Astrocyte of the cerebellum (primary cell): ENCODE measurements around the gene RHOBTB3.

Experiments used
- DNase-seq: peaks from one replicate; pipeline ENCODE4 v3.0.0-alpha.2; 2011; ENCODE audit warnings: low read depth
- H3K4me3 ChIP-seq: 2 replicates; pipeline ENCODE4 v1.5.1; 2011; ENCODE audit warnings: mild to moderate bottlenecking, low read depth, low read length, moderate library complexity
- CTCF ChIP-seq: IDR thresholded peaks from 2 replicates; pipeline ENCODE4 v1.5.1; 2012; ENCODE audit warnings: low read length, low read depth, moderate library complexity, mild to moderate bottlenecking; ENCODE audit errors: missing control alignments
- in situ Hi-C: cut with HindIII; loops from 2 replicates; pipeline ENCODE4 v1.10.0; 2017; ENCODE audit warnings: low sequenced_read_pairs

The RHOBTB3 gene

GRCh38 chr5:95768731-95769130, 37.6 kb downstream of the RHOBTB3 start:
- DNase-seq = no peak
- H3K4me3 ChIP-seq = no peak overlapping the region

GRCh38 chr5:95770830-95771708, 39.9 kb downstream of the RHOBTB3 start:
- TF ChIP-seq CTCF = no peak
- no peak for DNase-seq
- no peak overlapping the region for H3K4me3 ChIP-seq
- in situ Hi-C loops = no loop called here

More at GRCh38 chr5:95768731-95769130, 37.6 kb downstream of the RHOBTB3 start:
- TF ChIP-seq CTCF = no peak
- in situ Hi-C loops = no loop called here

- no peak overlapping the region for H3K4me3 ChIP-seq
- no peak for DNase-seq
- no peak for TF ChIP-seq CTCF
- in situ Hi-C loops = no loop called here
Observed at GRCh38 chr5:95771892-95772291, 40.8 kb downstream of the RHOBTB3 start.

GRCh38 chr5:95773335-95774059, 42.4 kb downstream of the RHOBTB3 start:
- DNase-seq = peak; percentile 89
- in situ Hi-C loops = no loop called here
- TF ChIP-seq CTCF = no peak
- H3K4me3 ChIP-seq = no peak overlapping the region

- in situ Hi-C loops = no loop called here
Observed at GRCh38 chr5:95777441-95777840, 46.3 kb downstream of the RHOBTB3 start.

More at GRCh38 chr5:95777441-95777840, 46.3 kb downstream of the RHOBTB3 start:
- no peak for TF ChIP-seq CTCF
- no peak overlapping the region for H3K4me3 ChIP-seq
- DNase-seq = no peak
